ENCODE results near the gene MET.
"Not testable (repeated sequence)": the region's sequence is repeated elsewhere in the genome, so short reads cannot be mapped to it uniquely, and the experiment has no call there.

The MET gene

GRCh38 chr7:116671681-116672595, at the start of gene MET:
TSS of gene MET (plus strand) at chr7:116672196. CDS start at chr7:116699085, 26,889 bp downstream.
- DNase-seq (ENCODE audit: low read depth in 3 of 3, low spot score in 1 of 3): no peak

GRCh38 chr7:116626886-116627285, 45.1 kb upstream of the MET start:
- DNase-seq (ENCODE audit: low read depth in 3 of 3, low spot score in 1 of 3): no peak

DNA sequence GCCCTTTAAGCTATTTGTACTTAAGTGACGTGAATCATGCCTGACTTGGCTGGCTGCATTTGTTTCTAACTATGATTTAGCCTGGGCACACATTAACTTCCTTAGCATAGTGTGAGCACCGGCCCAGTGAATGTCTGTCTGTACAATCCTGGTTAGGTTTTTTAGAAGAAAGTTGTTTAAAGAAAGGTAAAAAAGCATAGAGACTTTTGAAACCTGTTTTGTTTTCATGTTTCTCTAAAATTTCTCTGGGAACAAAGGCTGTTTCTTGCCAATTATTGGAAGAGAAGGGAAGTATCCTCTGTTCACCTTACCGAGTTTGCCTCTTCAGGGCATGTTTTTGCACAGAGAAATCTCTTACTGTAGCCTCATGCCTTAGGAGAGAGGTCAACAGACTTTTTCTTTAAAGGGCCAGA, 42.9 kb upstream of the MET start:
- DNase-seq (ENCODE audit: low read depth in 3 of 3, low spot score in 1 of 3): no peak

GRCh38 chr7:116630357-116630756, 41.6 kb upstream of the MET start:
- no peak for DNase-seq (ENCODE audit: low read depth in 3 of 3, low spot score in 1 of 3)

- no peak for DNase-seq (ENCODE audit: low read depth in 3 of 3, low spot score in 1 of 3)
Measured at GRCh38 chr7:116630932-116631671, 40.9 kb upstream of the MET start.

GRCh38 chr7:116631676-116632075, 40.3 kb upstream of the MET start:
- no peak for DNase-seq (ENCODE audit: low read depth in 3 of 3, low spot score in 1 of 3)

- no peak for DNase-seq (ENCODE audit: low read depth in 3 of 3, low spot score in 1 of 3)
Measured at GRCh38 chr7:116632384-116632783, 39.6 kb upstream of the MET start.

DNA sequence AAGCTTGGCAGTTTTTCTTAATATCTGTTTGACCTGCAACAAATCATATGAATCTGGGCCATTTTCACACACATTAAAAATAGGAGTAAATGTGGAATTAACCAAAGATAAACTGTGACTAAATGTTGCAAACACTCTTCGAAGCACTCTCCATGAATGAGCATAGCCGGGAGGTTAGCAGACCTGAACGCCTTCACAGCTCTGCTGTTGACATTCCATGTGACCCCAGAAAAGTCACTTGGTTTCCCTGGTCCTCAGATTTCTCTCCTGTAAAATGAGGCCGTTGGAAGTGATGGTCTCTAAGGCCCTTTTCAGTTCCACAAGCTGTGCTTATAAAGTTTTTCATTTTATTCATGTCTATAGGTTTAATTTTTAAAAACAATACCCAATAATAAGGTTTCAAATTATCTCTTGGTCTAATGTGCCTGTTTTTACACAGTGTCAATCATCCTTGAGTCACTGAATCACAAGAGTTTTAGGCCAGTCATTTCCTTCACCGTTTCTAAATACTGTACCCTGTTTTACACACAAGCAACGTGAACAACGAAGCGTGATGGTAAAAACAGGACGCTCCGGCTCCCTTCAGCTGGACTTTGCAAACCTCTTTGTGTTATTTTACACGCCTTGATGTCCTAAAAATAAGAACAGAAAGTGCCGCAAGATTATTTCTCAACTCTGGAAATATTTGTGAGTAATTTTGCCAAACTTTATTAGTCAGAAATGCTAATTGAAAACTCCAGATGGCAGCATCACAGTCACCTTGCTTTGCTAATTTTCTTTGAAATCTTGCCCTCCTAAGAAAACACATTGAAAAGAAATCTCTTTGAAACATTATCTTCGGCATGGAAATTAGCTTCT, 38.6 kb upstream of the MET start:
- no peak for DNase-seq (ENCODE audit: low read depth in 3 of 3, low spot score in 1 of 3)

GRCh38 chr7:116636997-116637396, 35.0 kb upstream of the MET start:
- DNase-seq (ENCODE audit: low read depth in 3 of 3, low spot score in 1 of 3): no peak

GRCh38 chr7:116638592-116638991, 33.4 kb upstream of the MET start:
- not testable (repeated sequence) for DNase-seq (ENCODE audit: low read depth in 3 of 3, low spot score in 1 of 3)

GRCh38 chr7:116641551-116642153, 30.3 kb upstream of the MET start:
- no peak for DNase-seq (ENCODE audit: low read depth in 3 of 3, low spot score in 1 of 3)

- DNase-seq (ENCODE audit: low read depth in 3 of 3, low spot score in 1 of 3): not testable (repeated sequence)
Measured at GRCh38 chr7:116643148-116643547, 28.8 kb upstream of the MET start.

DNA sequence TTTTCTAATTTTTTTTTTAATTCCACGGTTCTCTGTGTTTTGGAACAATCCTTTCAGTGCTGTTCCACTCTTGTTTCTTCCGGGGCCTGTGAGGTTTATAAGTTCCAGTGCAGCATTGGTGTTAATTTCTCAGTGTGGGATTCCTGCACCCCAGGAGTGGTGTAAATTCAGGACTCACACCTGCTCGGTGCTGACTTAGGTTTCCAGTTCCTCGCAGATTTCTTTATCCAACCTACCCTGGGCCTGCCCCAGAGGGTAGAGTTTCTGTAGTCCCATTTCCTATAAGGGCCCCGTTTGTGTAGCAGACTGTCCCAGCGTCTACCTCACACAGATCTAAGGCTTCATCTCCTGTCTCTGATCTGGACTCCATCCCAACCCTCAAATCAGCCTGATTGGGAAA, 27.4 kb upstream of the MET start:
- no peak for DNase-seq (ENCODE audit: low read depth in 3 of 3, low spot score in 1 of 3)

GRCh38 chr7:116647290-116647689, 24.7 kb upstream of the MET start:
- no peak for DNase-seq (ENCODE audit: low read depth in 3 of 3, low spot score in 1 of 3)

DNA sequence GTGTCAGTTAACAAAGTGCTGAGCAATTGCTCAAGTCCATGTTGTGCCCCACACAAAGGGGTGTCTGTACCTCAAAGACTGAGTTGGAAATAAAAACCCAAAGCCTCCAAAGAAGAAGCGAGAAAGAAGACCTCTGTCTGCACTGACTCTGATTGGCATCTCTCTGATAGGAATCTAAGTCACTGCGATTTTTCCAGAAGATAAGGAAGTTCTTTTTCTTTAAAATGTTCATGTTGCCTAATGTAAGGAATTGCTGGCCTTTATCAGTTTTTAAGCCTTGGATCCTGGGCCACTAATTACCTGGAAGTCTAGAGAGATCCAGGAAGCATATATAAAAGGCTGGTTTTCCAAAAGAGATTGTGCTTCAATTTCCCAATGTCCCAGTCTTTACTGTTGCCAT, 24.1 kb upstream of the MET start:
- DNase-seq (ENCODE audit: low read depth in 3 of 3, low spot score in 1 of 3): no peak

GRCh38 chr7:116650436-116650835, 21.6 kb upstream of the MET start:
- no peak for DNase-seq (ENCODE audit: low read depth in 3 of 3, low spot score in 1 of 3)

DNA sequence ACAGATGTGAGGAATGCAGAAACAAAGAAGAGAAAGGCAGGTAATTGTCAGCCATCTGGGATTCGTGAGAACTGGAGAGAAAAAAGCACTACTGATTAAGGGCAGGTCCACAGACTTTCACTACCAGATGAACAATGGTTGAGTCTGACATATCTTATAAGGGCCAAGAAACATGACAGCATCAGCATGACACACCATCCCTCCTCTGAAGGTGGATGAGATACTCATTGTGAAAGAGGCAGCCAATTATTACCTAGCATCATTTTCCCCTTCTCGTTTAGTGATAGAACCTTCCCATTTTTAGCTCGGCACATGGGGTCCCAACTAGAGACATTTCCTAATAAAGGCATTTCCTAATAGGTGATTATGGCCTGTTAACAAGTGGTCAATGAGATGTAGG, 19.2 kb upstream of the MET start:
- no peak for DNase-seq (ENCODE audit: low read depth in 3 of 3, low spot score in 1 of 3)

DNA sequence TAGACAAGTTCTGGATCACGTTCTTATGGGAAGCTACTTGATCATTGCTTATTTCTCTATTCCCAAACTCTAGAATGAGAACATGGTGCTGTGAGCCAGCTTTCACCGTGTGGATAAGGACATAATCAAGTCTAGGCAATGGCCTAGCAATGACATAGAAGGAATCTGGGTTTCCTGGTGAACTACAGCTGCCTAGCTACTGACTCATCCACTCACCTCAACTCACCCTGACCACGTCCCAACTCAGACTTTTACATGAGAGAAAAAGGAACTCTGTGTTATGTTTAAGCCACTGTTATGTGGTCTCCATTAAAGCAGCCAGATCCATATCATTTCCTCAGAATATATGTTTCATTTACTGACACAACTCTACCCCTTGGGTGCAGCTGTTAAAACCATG, 18.8 kb upstream of the MET start:
- no peak for DNase-seq (ENCODE audit: low read depth in 3 of 3, low spot score in 1 of 3)

GRCh38 chr7:116653646-116654045, 18.4 kb upstream of the MET start:
- no peak for DNase-seq (ENCODE audit: low read depth in 3 of 3, low spot score in 1 of 3)

GRCh38 chr7:116659248-116659647, 12.7 kb upstream of the MET start:
- not testable (repeated sequence) for DNase-seq (ENCODE audit: low read depth in 3 of 3, low spot score in 1 of 3)

GRCh38 chr7:116661865-116662264, 10.1 kb upstream of the MET start:
- DNase-seq (ENCODE audit: low read depth in 3 of 3, low spot score in 1 of 3): no peak

Measured in stimulated activated CD4-positive, alpha-beta T cell treated with anti-CD3 and anti-CD28 coated beads, TNF-alpha, amount 100 ng/mL, for 1 hour (primary cell).